Anterior cingulate cortex (tissue), 58 donors: ENCODE measurements around the gene GJC1.
A peak's percentile ranks its signal among the peaks of the same experiment; 100 is the strongest.
"Not testable (repeated sequence)": the region's sequence is repeated elsewhere in the genome, so short reads cannot be mapped to it uniquely, and the experiment has no call there.

Source experiments
- DNase-seq, 58 donors: peaks; one replicate each; lab custom pipeline; 2025; lab: John Stamatoyannopoulos, UW

Gene GJC1

GRCh38 chr17:44765965-44766364, 64.1 kb downstream of the GJC1 start:
- no peak for DNase-seq

- DNase-seq = no peak
These were observed 66.9 kb downstream of the GJC1 start for GRCh38 chr17:44763170-44763569.

GRCh38 chr17:44761932-44762810, 67.9 kb downstream of the GJC1 start:
- DNase-seq = no peak

GRCh38 chr17:44760474-44761308, 69.4 kb downstream of the GJC1 start:
- DNase-seq = no peak

- no peak for DNase-seq
These were observed 70.2 kb downstream of the GJC1 start for GRCh38 chr17:44759916-44760243.

- DNase-seq = peak in 2 of 58 donors; percentile 15 to 49
These were observed 70.8 kb downstream of the GJC1 start for GRCh38 chr17:44759086-44759915.

- DNase-seq = peak in 6 of 58 donors; percentile 25 to 49 (median 30)
These were observed 71.5 kb downstream of the GJC1 start, which contains the start of gene ADAM11 for GRCh38 chr17:44758414-44759085. ADAM11 (plus strand) TSS chr17:44758988; CDS start chr17:44759200, 212 bp downstream.

GRCh38 chr17:44757918-44758413, 72.1 kb downstream of the GJC1 start:
- no peak for DNase-seq

GRCh38 chr17:44757045-44757917, 72.8 kb downstream of the GJC1 start:
- DNase-seq = peak in 6 of 58 donors; percentile 15 to 46 (median 28)

- DNase-seq = not testable (repeated sequence)
These were observed 74.9 kb downstream of the GJC1 start for GRCh38 chr17:44755180-44755579.

- no peak for DNase-seq
These were observed 75.8 kb downstream of the GJC1 start for GRCh38 chr17:44754276-44754675.

GRCh38 chr17:44752953-44753861, 76.9 kb downstream of the GJC1 start:
- DNase-seq = no peak

GRCh38 chr17:44751806-44752205, 78.3 kb downstream of the GJC1 start:
- no peak for DNase-seq

- no peak for DNase-seq
These were observed 78.8 kb downstream of the GJC1 start for GRCh38 chr17:44751331-44751730.

GRCh38 chr17:44749980-44750318, 80.1 kb downstream of the GJC1 start:
- DNase-seq = peak in 5 of 58 donors; percentile 46 to 66 (median 63)

- peak in 43 of 58 donors; percentile 5 to 82 (median 39) for DNase-seq
These were observed 80.8 kb downstream of the GJC1 start for GRCh38 chr17:44749076-44749979.
